Measurements from ENCODE around the gene MYOCD. TPM values are rescaled to one million over a fixed set of nuclear protein-coding genes. Genes with fewer than 3 reads are reported as not detected.

The MYOCD gene
- total and polyA plus RNA-seq, 2 of the 13 experiments (the other 11 are each of a cell fraction or from before 2014, with no cell fraction given) = not detected

GRCh38 chr17:12789481-12790248 lies 124.0 kb downstream of the MYOCD start, which contains the start of gene ARHGAP44 (continued):
- no peak for TF ChIP-seq TFAP4 (IDR thresholded peaks at IDR 0.05; ENCODE audit: borderline replicate concordance, low read depth)
- TF ChIP-seq CHD2 (IDR thresholded peaks at IDR 0.05; ENCODE audit: low read depth, low read length) = no peak
- no peak for TF ChIP-seq JARID2 (CRISPR knock-in tag; IDR thresholded peaks at IDR 0.05; ENCODE audit: insufficient replicate concordance)
- TF ChIP-seq ZNF780A (CRISPR knock-in tag; IDR thresholded peaks at IDR 0.05) = no peak
- no peak for TF ChIP-seq KMT2B (CRISPR knock-in tag; IDR thresholded peaks at IDR 0.05)
- no peak for TF ChIP-seq HMG20B (CRISPR knock-in tag; conservative IDR thresholded peaks at IDR 0.05)
- no peak for TF ChIP-seq ZNF407 (CRISPR knock-in tag; IDR thresholded peaks at IDR 0.05; ENCODE audit: not compliant biosample characterization)
- TF ChIP-seq SP4 (CRISPR knock-in tag; IDR thresholded peaks at IDR 0.05) = peak; percentile 34
- TF ChIP-seq MLX (CRISPR knock-in tag; IDR thresholded peaks at IDR 0.05) = no peak
- no peak for TF ChIP-seq HNRNPK (IDR thresholded peaks at IDR 0.05; ENCODE audit: low read depth, low read length, poor library complexity, severe bottlenecking)
- TF ChIP-seq ATF2 (CRISPR knock-in tag; IDR thresholded peaks at IDR 0.05) = no peak
- peak; percentile 79 for TF ChIP-seq SKI (IDR thresholded peaks at IDR 0.05; ENCODE audit: partially characterized antibody)
- no peak for TF ChIP-seq GZF1 (CRISPR knock-in tag; IDR thresholded peaks at IDR 0.05)
- TF ChIP-seq KDM3A (CRISPR knock-in tag; IDR thresholded peaks at IDR 0.05; ENCODE audit: low read depth) = no peak
- TF ChIP-seq ZNF329 (CRISPR knock-in tag; IDR thresholded peaks at IDR 0.05; ENCODE audit: low read depth) = no peak
- no peak for TF ChIP-seq HNRNPL (IDR thresholded peaks at IDR 0.05; ENCODE audit: low read depth, low read length)
- no peak for TF ChIP-seq ATF5 (CRISPR knock-in tag; IDR thresholded peaks at IDR 0.05; ENCODE audit: low read depth)
- TF ChIP-seq ZNF782 (CRISPR knock-in tag; IDR thresholded peaks at IDR 0.05; ENCODE audit: borderline replicate concordance) = no peak

All from HepG2 (cell line).